ENCODE measurements around the gene ITGB7.
"Not testable (repeated sequence)": the region's sequence is repeated elsewhere in the genome, so short reads cannot be mapped to it uniquely, and the experiment has no call there.

ITGB7 gene

DNA sequence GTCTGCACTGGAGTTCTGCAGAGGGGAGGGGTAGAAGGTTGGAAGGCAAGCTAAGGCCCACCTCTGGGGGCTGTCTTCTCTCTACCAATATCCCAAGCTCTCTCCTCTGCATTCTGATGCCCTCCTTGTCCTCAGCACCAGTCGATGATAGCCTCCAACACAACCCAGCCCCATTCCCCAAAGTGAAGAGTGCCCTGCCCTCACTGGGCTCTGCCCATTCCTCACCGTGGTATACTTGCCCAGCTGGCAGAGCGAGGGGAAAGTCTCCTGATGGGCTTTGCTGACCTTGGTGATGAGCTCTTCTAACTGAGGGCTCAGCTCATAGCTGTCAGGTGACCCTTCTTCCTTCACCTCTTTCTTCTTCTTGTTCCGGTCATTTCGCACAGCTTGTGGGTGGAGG lies 7.2 kb upstream of the ITGB7 start:
- no peak overlapping the region for H3K4me3 ChIP-seq (ENCODE audit: low read depth in 1 of 2, low read length in 2 of 2)
- no peak overlapping the region for H3K27ac ChIP-seq (ENCODE audit: low read length)
- peaks cover 17 to 49% of the 10 kb centered on the region in 2 donors for H3K36me3 ChIP-seq (ENCODE audit: control insufficient read depth in 1 of 2, insufficient read depth in 2 of 2, low read length in 2 of 2)

DNA sequence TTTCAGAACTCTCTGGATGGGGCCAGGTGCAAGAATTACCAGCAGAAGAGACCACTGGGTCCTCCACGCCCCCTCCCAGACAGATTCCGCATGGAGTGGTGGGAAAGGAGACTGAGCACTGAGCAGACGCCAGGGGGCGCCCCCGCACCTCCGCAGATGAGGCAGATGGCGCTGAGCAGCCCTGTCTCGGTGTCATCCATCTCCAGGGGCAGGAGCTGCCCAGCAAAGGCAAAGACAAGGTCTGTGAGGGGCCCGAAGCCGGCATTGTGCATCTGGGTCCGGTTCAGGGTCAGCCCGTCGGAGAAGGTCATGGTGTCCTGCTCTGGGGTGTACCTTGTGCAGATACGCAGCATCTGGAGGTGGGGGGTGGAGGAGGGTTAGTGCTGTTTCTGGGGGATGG lies 6.3 kb upstream of the ITGB7 start:
- Histone ChIP-seq H3K4me1 (ENCODE audit: control insufficient read depth in 1 of 2, insufficient read depth in 2 of 2, low read length in 2 of 2) (peaks cover 14 to 50% of the 10 kb centered on the region in 2 donors), H3K4me3 (ENCODE audit: low read depth in 1 of 2, low read length in 2 of 2) (no peak overlapping the region), H3K9me3 (ENCODE audit: control insufficient read depth in 1 of 2, low read length in 2 of 2) (no peaks in the 10 kb centered on the region), H3K27ac (ENCODE audit: low read length) (no peak overlapping the region), H3K27me3 (ENCODE audit: low read depth, low read length) (no peaks in the 10 kb centered on the region), H3K36me3 (ENCODE audit: control insufficient read depth in 1 of 2, insufficient read depth in 2 of 2, low read length in 2 of 2) (peaks cover 17 to 49% of the 10 kb centered on the region in 2 donors)

More for the DNA sequence above, 7.2 kb upstream of the ITGB7 start:
- no peaks in the 10 kb centered on the region for H3K9me3 ChIP-seq (ENCODE audit: control insufficient read depth in 1 of 2, low read length in 2 of 2)
- peaks cover 12 to 42% of the 10 kb centered on the region in 2 donors for H3K4me1 ChIP-seq (ENCODE audit: control insufficient read depth in 1 of 2, insufficient read depth in 2 of 2, low read length in 2 of 2)
- no peaks in the 10 kb centered on the region for H3K27me3 ChIP-seq (ENCODE audit: low read depth, low read length)

DNA sequence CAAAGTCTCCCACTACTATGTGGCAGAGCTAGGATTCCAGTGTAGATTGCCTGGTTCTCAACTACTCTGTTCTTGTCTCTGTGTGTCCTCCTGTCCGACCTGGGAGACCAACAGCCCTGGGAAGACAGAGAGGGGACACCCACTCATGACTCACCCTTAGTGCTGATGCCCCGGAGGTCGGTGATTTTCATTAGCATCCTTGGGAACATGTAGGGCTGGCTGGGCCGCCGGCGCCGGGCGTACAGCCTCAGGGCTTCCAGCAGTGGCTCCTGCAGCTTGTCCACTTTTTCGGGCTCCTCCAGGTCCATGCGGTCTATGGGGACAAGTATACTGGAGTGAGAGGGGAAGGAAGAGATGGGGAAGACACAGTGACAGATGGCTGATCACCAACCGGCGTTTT lies 5.9 kb upstream of the ITGB7 start:
- Histone ChIP-seq H3K4me1 (ENCODE audit: control insufficient read depth in 1 of 2, insufficient read depth in 2 of 2, low read length in 2 of 2) (peaks cover 15 to 48% of the 10 kb centered on the region in 2 donors), H3K4me3 (ENCODE audit: low read depth in 1 of 2, low read length in 2 of 2) (no peak overlapping the region), H3K27me3 (ENCODE audit: low read depth, low read length) (no peaks in the 10 kb centered on the region), H3K9me3 (ENCODE audit: control insufficient read depth in 1 of 2, low read length in 2 of 2) (no peaks in the 10 kb centered on the region), H3K36me3 (ENCODE audit: control insufficient read depth in 1 of 2, insufficient read depth in 2 of 2, low read length in 2 of 2) (peaks cover 17 to 49% of the 10 kb centered on the region in 2 donors), H3K27ac (ENCODE audit: low read length) (no peak overlapping the region)

- Histone ChIP-seq H3K27me3 (ENCODE audit: low read depth, low read length) (no peaks in the 10 kb centered on the region), H3K27ac (ENCODE audit: low read length) (no peak overlapping the region), H3K9me3 (ENCODE audit: control insufficient read depth in 1 of 2, low read length in 2 of 2) (no peaks in the 10 kb centered on the region), H3K4me3 (ENCODE audit: low read depth in 1 of 2, low read length in 2 of 2) (no peak overlapping the region), H3K4me1 (ENCODE audit: control insufficient read depth in 1 of 2, insufficient read depth in 2 of 2, low read length in 2 of 2) (peaks cover 6 to 38% of the 10 kb centered on the region in 2 donors), H3K36me3 (ENCODE audit: control insufficient read depth in 1 of 2, insufficient read depth in 2 of 2, low read length in 2 of 2) (peaks cover 17 to 49% of the 10 kb centered on the region in 2 donors)
Observed at GRCh38 chr12:53211476-53212381, 4.7 kb upstream of the ITGB7 start.

DNA sequence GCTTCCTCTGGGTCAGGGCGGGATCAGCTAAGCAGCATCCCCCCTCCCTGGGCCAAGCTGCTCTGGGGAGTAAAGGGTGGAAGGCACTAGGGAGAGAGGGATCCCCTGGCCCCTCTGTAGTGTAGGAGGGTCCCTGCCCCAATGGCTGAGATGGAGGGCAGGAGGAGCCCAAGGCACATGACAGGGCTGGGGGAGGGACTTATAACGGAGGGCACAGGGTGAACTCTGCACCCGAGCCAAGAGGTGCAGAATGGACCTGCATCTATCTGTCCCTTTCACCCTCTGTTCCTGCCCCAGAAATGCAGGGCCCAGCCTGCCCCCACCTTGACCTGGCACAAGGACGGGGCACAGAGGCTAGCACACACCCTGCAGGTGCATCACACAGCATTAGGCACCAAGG lies 3.8 kb upstream of the ITGB7 start:
- H3K4me1 ChIP-seq (ENCODE audit: control insufficient read depth in 1 of 2, insufficient read depth in 2 of 2, low read length in 2 of 2) = peaks cover 4 to 30% of the 10 kb centered on the region in 2 donors
- H3K4me3 ChIP-seq (ENCODE audit: low read depth in 1 of 2, low read length in 2 of 2) = no peak overlapping the region
- no peaks in the 10 kb centered on the region for H3K9me3 ChIP-seq (ENCODE audit: control insufficient read depth in 1 of 2, low read length in 2 of 2)
- no peak overlapping the region for H3K27ac ChIP-seq (ENCODE audit: low read length)
- no peaks in the 10 kb centered on the region for H3K27me3 ChIP-seq (ENCODE audit: low read depth, low read length)
- H3K36me3 ChIP-seq (ENCODE audit: control insufficient read depth in 1 of 2, insufficient read depth in 2 of 2, low read length in 2 of 2) = peaks cover 17 to 49% of the 10 kb centered on the region in 2 donors

DNA sequence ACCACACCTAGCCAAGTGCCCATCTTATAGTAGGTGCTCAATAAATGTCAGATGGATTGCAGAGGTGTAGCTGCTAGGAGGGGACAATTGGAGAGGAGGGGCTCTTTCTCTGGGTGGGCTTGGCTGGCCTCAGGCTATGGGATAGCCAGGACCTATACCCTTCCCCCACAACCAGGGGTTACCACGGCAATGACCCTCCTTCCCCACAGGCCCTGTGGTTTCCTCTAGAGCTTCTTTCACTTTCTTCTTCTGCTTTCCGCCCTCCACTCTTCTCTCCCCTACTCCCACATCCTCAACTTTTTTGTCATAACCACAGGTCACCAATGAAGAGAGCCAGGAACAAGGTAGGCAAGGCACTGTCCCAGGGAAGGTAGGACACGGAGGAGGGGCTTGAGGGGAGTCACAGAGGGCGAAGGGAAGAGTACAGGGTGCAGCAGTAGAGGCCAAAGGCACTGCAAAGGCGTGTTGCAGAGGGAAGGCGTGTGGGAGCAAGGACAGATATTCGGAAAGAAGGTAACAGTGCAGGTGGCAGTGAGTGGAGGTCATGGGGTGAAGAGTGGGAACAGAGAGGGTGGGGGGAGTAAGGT lies 1.9 kb upstream of the ITGB7 start:
- Histone ChIP-seq H3K4me1 (ENCODE audit: control insufficient read depth in 1 of 2, insufficient read depth in 2 of 2, low read length in 2 of 2) (peaks cover 4 to 20% of the 10 kb centered on the region in 2 donors), H3K27me3 (ENCODE audit: low read depth, low read length) (no peaks in the 10 kb centered on the region), H3K4me3 (ENCODE audit: low read depth in 1 of 2, low read length in 2 of 2) (peak overlapping the region; percentile 6 to 34), H3K9me3 (ENCODE audit: control insufficient read depth in 1 of 2, low read length in 2 of 2) (no peaks in the 10 kb centered on the region), H3K27ac (ENCODE audit: low read length) (no peak overlapping the region), H3K36me3 (ENCODE audit: control insufficient read depth in 1 of 2, insufficient read depth in 2 of 2, low read length in 2 of 2) (peaks cover 15 to 35% of the 10 kb centered on the region in 2 donors)

GRCh38 chr12:53208435-53208834 lies 1.4 kb upstream of the ITGB7 start:
- H3K4me1 ChIP-seq (ENCODE audit: control insufficient read depth in 1 of 2, insufficient read depth in 2 of 2, low read length in 2 of 2) = peaks cover 4 to 15% of the 10 kb centered on the region in 2 donors
- no peaks in the 10 kb centered on the region for H3K27me3 ChIP-seq (ENCODE audit: low read depth, low read length)
- no peak overlapping the region for H3K4me3 ChIP-seq (ENCODE audit: low read depth in 1 of 2, low read length in 2 of 2)
- no peaks in the 10 kb centered on the region for H3K9me3 ChIP-seq (ENCODE audit: control insufficient read depth in 1 of 2, low read length in 2 of 2)
- H3K36me3 ChIP-seq (ENCODE audit: control insufficient read depth in 1 of 2, insufficient read depth in 2 of 2, low read length in 2 of 2) = peaks cover 10 to 30% of the 10 kb centered on the region in 2 donors
- H3K27ac ChIP-seq (ENCODE audit: low read length) = no peak overlapping the region

GRCh38 chr12:53205747-53206419 lies 1.2 kb downstream of the ITGB7 start:
- Histone ChIP-seq H3K4me1 (ENCODE audit: control insufficient read depth in 1 of 2, insufficient read depth in 2 of 2, low read length in 2 of 2) (peaks cover 4 to 11% of the 10 kb centered on the region in 2 donors), H3K9me3 (ENCODE audit: control insufficient read depth in 1 of 2, low read length in 2 of 2) (no peaks in the 10 kb centered on the region), H3K27ac (ENCODE audit: low read length) (no peak overlapping the region), H3K4me3 (ENCODE audit: low read depth in 1 of 2, low read length in 2 of 2) (no peak overlapping the region), H3K27me3 (ENCODE audit: low read depth, low read length) (no peaks in the 10 kb centered on the region), H3K36me3 (ENCODE audit: control insufficient read depth in 1 of 2, insufficient read depth in 2 of 2, low read length in 2 of 2) (peaks cover 0 to 8% of the 10 kb centered on the region in 2 donors)

DNA sequence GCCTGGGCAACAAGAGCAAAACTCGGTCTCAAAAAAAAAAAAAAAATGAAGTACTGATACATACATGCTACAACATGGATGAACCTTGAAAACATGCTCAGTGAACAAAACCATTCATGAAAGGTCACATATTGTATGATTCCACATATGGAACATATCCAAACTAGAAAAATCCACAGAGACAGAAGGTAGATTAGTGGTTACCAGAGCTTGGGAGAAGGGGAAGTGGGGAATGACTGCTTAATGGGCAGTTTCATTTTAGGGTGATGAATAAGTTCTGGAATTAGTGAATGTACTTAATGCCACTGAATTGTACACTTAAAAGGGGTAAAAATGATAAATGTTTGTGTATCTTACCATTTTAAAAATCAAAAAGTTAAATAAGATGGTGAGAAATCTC lies 2.7 kb downstream of the ITGB7 start:
- Histone ChIP-seq H3K36me3 (ENCODE audit: control insufficient read depth in 1 of 2, insufficient read depth in 2 of 2, low read length in 2 of 2) (no peaks in the 10 kb centered on the region), H3K9me3 (ENCODE audit: control insufficient read depth in 1 of 2, low read length in 2 of 2) (no peaks in the 10 kb centered on the region), H3K27ac (ENCODE audit: low read length) (no peak overlapping the region), H3K4me3 (ENCODE audit: low read depth in 1 of 2, low read length in 2 of 2) (no peak overlapping the region), H3K4me1 (ENCODE audit: control insufficient read depth in 1 of 2, insufficient read depth in 2 of 2, low read length in 2 of 2) (peaks cover 4 to 11% of the 10 kb centered on the region in 2 donors), H3K27me3 (ENCODE audit: low read depth, low read length) (no peaks in the 10 kb centered on the region)

DNA sequence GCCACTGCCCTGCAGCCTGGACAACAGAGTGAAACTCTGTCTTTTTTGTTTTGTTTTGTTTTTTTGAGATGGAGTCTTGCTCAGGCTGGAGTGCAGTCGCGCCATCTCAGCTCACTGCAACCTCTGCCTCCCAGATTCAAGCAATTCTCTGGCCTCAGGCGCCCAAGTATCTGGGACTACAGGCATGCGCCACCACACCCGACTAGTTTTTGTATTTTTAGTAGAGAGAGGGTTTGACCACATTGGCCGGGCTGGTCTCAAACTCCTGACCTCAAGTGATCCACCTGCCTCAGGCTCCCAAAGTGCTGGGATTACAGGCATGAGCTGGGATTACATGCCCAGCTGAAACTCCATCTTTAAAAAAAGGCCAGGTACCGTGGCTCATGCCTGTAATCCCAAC lies 4.7 kb downstream of the ITGB7 start:
- not testable (repeated sequence) for H3K4me3 ChIP-seq (ENCODE audit: low read depth in 1 of 2, low read length in 2 of 2); H3K9me3 ChIP-seq (ENCODE audit: control insufficient read depth in 1 of 2, low read length in 2 of 2); H3K36me3 ChIP-seq (ENCODE audit: control insufficient read depth in 1 of 2, insufficient read depth in 2 of 2, low read length in 2 of 2); H3K27ac ChIP-seq (ENCODE audit: low read length); H3K4me1 ChIP-seq (ENCODE audit: control insufficient read depth in 1 of 2, insufficient read depth in 2 of 2, low read length in 2 of 2); H3K27me3 ChIP-seq (ENCODE audit: low read depth, low read length)

GRCh38 chr12:53201639-53202038 lies 5.4 kb downstream of the ITGB7 start:
- Histone ChIP-seq H3K36me3 (ENCODE audit: control insufficient read depth in 1 of 2, insufficient read depth in 2 of 2, low read length in 2 of 2) (no peaks in the 10 kb centered on the region), H3K27me3 (ENCODE audit: low read depth, low read length) (no peaks in the 10 kb centered on the region), H3K27ac (ENCODE audit: low read length) (no peak overlapping the region), H3K9me3 (ENCODE audit: control insufficient read depth in 1 of 2, low read length in 2 of 2) (no peaks in the 10 kb centered on the region), H3K4me3 (ENCODE audit: low read depth in 1 of 2, low read length in 2 of 2) (no peak overlapping the region), H3K4me1 (ENCODE audit: control insufficient read depth in 1 of 2, insufficient read depth in 2 of 2, low read length in 2 of 2) (peaks cover 0 to 11% of the 10 kb centered on the region in 2 donors)

Measured in muscle layer of duodenum (tissue), 2 donors.